HEK293 (cell line): ENCODE results near the gene SLC22A16.
A peak's percentile ranks its signal among the peaks of the same experiment; 100 is the strongest.

Experiments
- CTCF ChIA-PET: fragments of 350-600 bp; formaldehyde crosslinking; extraction: SDS; loops from one replicate; lab custom pipeline; 2021; ENCODE audit warnings: antibody characterized with exemption; lab: Yijun Ruan, JAX
- POLR2A ChIA-PET: fragments of 300-600 bp; formaldehyde crosslinking; extraction: SDS; loops from one replicate; lab custom pipeline; 2020; ENCODE audit warnings: antibody characterized with exemption, inconsistent platforms; lab: Yijun Ruan, JAX
- H3K27ac ChIP-seq: fragments of 200-500 bp; sonication (Bioruptor generic); 2 replicates; pipeline ENCODE4 v1.5.1; 2014; ENCODE audit warnings: low read depth, low read length, control low read depth, inconsistent platforms; ENCODE audit errors: extremely low read depth
- H3K36me3 ChIP-seq, 2 experiments: fragments of 200-500 bp in 1 of 2; sonication (Bioruptor generic) in 1 of 2; 1 replicate in 1 of 2; 2 replicates in 1 of 2; pipeline ENCODE4 v1.5.1; 2014 to 2017; ENCODE audit warnings: inconsistent platforms in 2 of 2, low read length in 2 of 2; ENCODE audit not compliant: control insufficient read depth in 2 of 2, insufficient read depth in 1 of 2
- H3K4me1 ChIP-seq: fragments of 200-500 bp; sonication (Bioruptor generic); 2 replicates; pipeline ENCODE4 v1.5.1; 2014; ENCODE audit warnings: mild to moderate bottlenecking, low read length, inconsistent platforms; ENCODE audit not compliant: control insufficient read depth, insufficient read depth
- H3K4me3 ChIP-seq: 2 replicates; pipeline ENCODE4 v1.5.1; 2011; ENCODE audit warnings: low read depth, mild to moderate bottlenecking, control low read depth, low read length, moderate library complexity
- H3K9me3 ChIP-seq: fragments of 200-500 bp; sonication (Bioruptor generic); 2 replicates; pipeline ENCODE4 v1.5.1; 2014; ENCODE audit warnings: low read depth, low read length, inconsistent platforms; ENCODE audit not compliant: control insufficient read depth, insufficient read depth
- BCL11A ChIP-seq: fragments of 450-650 bp; formaldehyde crosslinking; IDR thresholded peaks from 2 replicates; pipeline ENCODE4 v1.5.1; 2016; ENCODE audit warnings: low read depth, missing biosample characterization, missing genetic modification characterization
- EGR2 ChIP-seq: fragments of 450-650 bp; formaldehyde crosslinking; IDR thresholded peaks from 2 replicates; pipeline ENCODE4 v1.5.1; 2016; ENCODE audit warnings: low read depth, missing biosample characterization, missing genetic modification characterization
- GLI4 ChIP-seq: fragments of 450-650 bp; formaldehyde crosslinking; IDR thresholded peaks from 2 replicates; pipeline ENCODE4 v1.5.1; 2016; ENCODE audit warnings: missing biosample characterization, missing genetic modification characterization
- KLF10 ChIP-seq: fragments of 450-650 bp; IDR thresholded peaks from 2 replicates; pipeline ENCODE4 v1.5.1; 2018; ENCODE audit warnings: missing biosample characterization, mild to moderate bottlenecking, missing genetic modification characterization
- MEIS1 ChIP-seq: sonication (generic); formaldehyde crosslinking; IDR thresholded peaks from 2 replicates; pipeline ENCODE4 v1.8.1; 2022; ENCODE audit warnings: missing genetic modification reagents, mild to moderate bottlenecking, borderline replicate concordance
- ZFHX2 ChIP-seq: fragments of 450-650 bp; formaldehyde crosslinking; conservative IDR thresholded peaks from 2 replicates; pipeline ENCODE4 v1.5.1; 2016; ENCODE audit warnings: missing biosample characterization, missing genetic modification characterization
- ZFP37 ChIP-seq: fragments of 450-650 bp; formaldehyde crosslinking; IDR thresholded peaks from 2 replicates; pipeline ENCODE4 v1.5.1; 2016; ENCODE audit warnings: missing biosample characterization, missing genetic modification characterization
- ZIC2 ChIP-seq: fragments of 450-650 bp; formaldehyde crosslinking; IDR thresholded peaks from 2 replicates; pipeline ENCODE4 v1.5.1; 2016; ENCODE audit warnings: missing biosample characterization, missing genetic modification characterization
- ZNF133 ChIP-seq: fragments of 450-650 bp; formaldehyde crosslinking; IDR thresholded peaks from 2 replicates; pipeline ENCODE4 v1.5.1; 2016; ENCODE audit warnings: missing biosample characterization, missing genetic modification characterization
- ZNF146 ChIP-seq: fragments of 450-650 bp; formaldehyde crosslinking; IDR thresholded peaks from 2 replicates; pipeline ENCODE4 v1.5.1; 2016; ENCODE audit warnings: missing biosample characterization, missing genetic modification characterization
- ZNF148 ChIP-seq: fragments of 450-650 bp; formaldehyde crosslinking; IDR thresholded peaks from 2 replicates; pipeline ENCODE4 v1.5.0; 2017; ENCODE audit warnings: missing biosample characterization, missing genetic modification characterization, borderline replicate concordance
- ZNF221 ChIP-seq: fragments of 450-650 bp; formaldehyde crosslinking; IDR thresholded peaks from 2 replicates; pipeline ENCODE4 v1.5.1; 2017; ENCODE audit warnings: missing biosample characterization, missing genetic modification characterization, borderline replicate concordance
- ZNF23 ChIP-seq: fragments of 450-650 bp; formaldehyde crosslinking; IDR thresholded peaks from 2 replicates; pipeline ENCODE4 v1.5.1; 2016; ENCODE audit warnings: missing biosample characterization, missing genetic modification characterization, borderline replicate concordance
- ZNF292 ChIP-seq: fragments of 450-650 bp; formaldehyde crosslinking; IDR thresholded peaks from 2 replicates; pipeline ENCODE4 v1.5.1; 2016; ENCODE audit warnings: low read depth, missing biosample characterization, missing genetic modification characterization, borderline replicate concordance
- ZNF488 ChIP-seq: fragments of 450-650 bp; formaldehyde crosslinking; IDR thresholded peaks from 2 replicates; pipeline ENCODE4 v1.5.1; 2016; ENCODE audit warnings: missing biosample characterization, missing genetic modification characterization
- ZNF510 ChIP-seq: fragments of 450-650 bp; formaldehyde crosslinking; IDR thresholded peaks from 2 replicates; pipeline ENCODE4 v1.5.1; 2018; ENCODE audit warnings: mild to moderate bottlenecking, missing genetic modification characterization, missing biosample characterization; ENCODE audit not compliant: insufficient replicate concordance
- ZNF558 ChIP-seq: fragments of 450-650 bp; formaldehyde crosslinking; IDR thresholded peaks from 2 replicates; pipeline ENCODE4 v1.5.1; 2016; ENCODE audit warnings: missing biosample characterization, missing genetic modification characterization
- ZNF560 ChIP-seq: fragments of 450-650 bp; formaldehyde crosslinking; IDR thresholded peaks from 2 replicates; pipeline ENCODE4 v1.5.1; 2017; ENCODE audit warnings: missing biosample characterization, missing genetic modification characterization, borderline replicate concordance
- ZNF600 ChIP-seq: fragments of 450-650 bp; formaldehyde crosslinking; IDR thresholded peaks from 2 replicates; pipeline ENCODE4 v1.5.1; 2016; ENCODE audit warnings: missing biosample characterization, missing genetic modification characterization
- ZNF629 ChIP-seq: fragments of 450-650 bp; formaldehyde crosslinking; IDR thresholded peaks from 2 replicates; pipeline ENCODE4 v1.5.1; 2017; ENCODE audit warnings: missing biosample characterization, missing genetic modification characterization
- ZNF777 ChIP-seq: fragments of 450-650 bp; formaldehyde crosslinking; IDR thresholded peaks from 2 replicates; pipeline ENCODE4 v1.5.1; 2017; ENCODE audit warnings: missing biosample characterization, missing genetic modification characterization, borderline replicate concordance
- TF ChIP-seq, protein P1 (sequence below): fragments of 450-650 bp; formaldehyde crosslinking; IDR thresholded peaks from 2 replicates; pipeline ENCODE4 v1.5.1; 2016; ENCODE audit warnings: missing biosample characterization, missing genetic modification characterization, borderline replicate concordance
- TF ChIP-seq, protein P2 (sequence below): fragments of 450-650 bp; formaldehyde crosslinking; IDR thresholded peaks from 2 replicates; pipeline ENCODE4 v1.5.1; 2016; ENCODE audit warnings: missing biosample characterization, missing genetic modification characterization
- TF ChIP-seq, protein P3 (sequence below): fragments of 450-650 bp; formaldehyde crosslinking; IDR thresholded peaks from 2 replicates; pipeline ENCODE4 v1.5.1; 2016; ENCODE audit warnings: missing biosample characterization, missing genetic modification characterization

SLC22A16 gene

GRCh38 chr6:110412360-110412759 lies 64.1 kb downstream of the SLC22A16 start (continued):
- TF ChIP-seq, protein P1, sequence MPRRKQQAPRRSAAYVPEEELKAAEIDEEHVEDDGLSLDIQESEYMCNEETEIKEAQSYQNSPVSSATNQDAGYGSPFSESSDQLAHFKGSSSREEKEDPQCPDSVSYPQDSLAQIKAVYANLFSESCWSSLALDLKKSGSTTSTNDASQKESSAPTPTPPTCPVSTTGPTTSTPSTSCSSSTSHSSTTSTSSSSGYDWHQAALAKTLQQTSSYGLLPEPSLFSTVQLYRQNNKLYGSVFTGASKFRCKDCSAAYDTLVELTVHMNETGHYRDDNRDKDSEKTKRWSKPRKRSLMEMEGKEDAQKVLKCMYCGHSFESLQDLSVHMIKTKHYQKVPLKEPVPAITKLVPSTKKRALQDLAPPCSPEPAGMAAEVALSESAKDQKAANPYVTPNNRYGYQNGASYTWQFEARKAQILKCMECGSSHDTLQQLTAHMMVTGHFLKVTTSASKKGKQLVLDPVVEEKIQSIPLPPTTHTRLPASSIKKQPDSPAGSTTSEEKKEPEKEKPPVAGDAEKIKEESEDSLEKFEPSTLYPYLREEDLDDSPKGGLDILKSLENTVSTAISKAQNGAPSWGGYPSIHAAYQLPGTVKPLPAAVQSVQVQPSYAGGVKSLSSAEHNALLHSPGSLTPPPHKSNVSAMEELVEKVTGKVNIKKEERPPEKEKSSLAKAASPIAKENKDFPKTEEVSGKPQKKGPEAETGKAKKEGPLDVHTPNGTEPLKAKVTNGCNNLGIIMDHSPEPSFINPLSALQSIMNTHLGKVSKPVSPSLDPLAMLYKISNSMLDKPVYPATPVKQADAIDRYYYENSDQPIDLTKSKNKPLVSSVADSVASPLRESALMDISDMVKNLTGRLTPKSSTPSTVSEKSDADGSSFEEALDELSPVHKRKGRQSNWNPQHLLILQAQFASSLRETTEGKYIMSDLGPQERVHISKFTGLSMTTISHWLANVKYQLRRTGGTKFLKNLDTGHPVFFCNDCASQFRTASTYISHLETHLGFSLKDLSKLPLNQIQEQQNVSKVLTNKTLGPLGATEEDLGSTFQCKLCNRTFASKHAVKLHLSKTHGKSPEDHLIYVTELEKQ (tag by site-specific recombination): no peak
- TF ChIP-seq KLF10 (tag by site-specific recombination): no peak
- TF ChIP-seq GLI4: no peak
- no peak for TF ChIP-seq ZNF23 (tag by site-specific recombination)
- no peak for TF ChIP-seq ZNF133
- no peak for TF ChIP-seq ZNF488 (tag by site-specific recombination)

DNA sequence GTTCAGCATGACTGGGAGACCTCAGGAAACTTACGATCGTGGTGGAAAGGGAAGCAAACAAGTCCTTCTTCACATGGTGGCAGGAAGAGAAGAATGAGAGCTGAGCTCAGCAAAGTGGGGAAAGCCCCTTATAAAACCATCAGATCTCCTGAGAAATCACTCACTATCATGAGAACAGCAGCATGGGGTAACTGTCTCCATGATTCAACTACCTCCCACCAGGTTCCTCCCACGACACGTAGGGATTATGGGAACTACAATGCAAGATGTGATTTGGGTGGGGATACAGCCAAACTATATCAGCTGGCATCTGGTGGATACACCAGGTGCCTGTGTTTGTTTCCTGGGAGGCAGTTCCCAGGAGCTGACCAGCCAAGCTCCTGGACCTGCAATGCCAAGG lies 65.9 kb downstream of the SLC22A16 start:
- no peaks in the 10 kb centered on the region for H3K9me3 ChIP-seq
- H3K36me3 ChIP-seq: no peaks in the 10 kb centered on the region
- ChIA-PET CTCF (interaction anchor here (0.7 kb wide), 1 partner anchor 540 kb away, joined by 3 read pairs; no protein-coding TSS in a partner anchor), POLR2A (no interaction called here)
- H3K27ac ChIP-seq: no peak overlapping the region
- no peaks in the 10 kb centered on the region for H3K4me1 ChIP-seq
- TF ChIP-seq EGR2 (tag by site-specific recombination) (0 out of 2 replicates have a peak, but pooled peaks have one; percentile 15), ZNF629 (tag by site-specific recombination) (no peak), ZFHX2 (tag by site-specific recombination) (peak; percentile 63), ZIC2 (tag by site-specific recombination) (0 out of 2 replicates have a peak, but pooled peaks have one; percentile 22)
- no peak overlapping the region for H3K4me3 ChIP-seq

GRCh38 chr6:110409794-110410193 lies 66.6 kb downstream of the SLC22A16 start:
- CTCF ChIA-PET: interaction anchor here (0.6 kb wide), 1 partner anchor 422 kb away, joined by 4 read pairs; no protein-coding TSS in a partner anchor
- H3K36me3 ChIP-seq: no peaks in the 10 kb centered on the region
- TF ChIP-seq ZFP37 (tag by site-specific recombination) (no peak), ZNF148 (tag by site-specific recombination) (no peak), MEIS1 (CRISPR knock-in tag) (no peak), ZNF510 (tag by site-specific recombination) (no peak), ZNF560 (tag by site-specific recombination) (no peak), ZNF292 (tag by site-specific recombination) (no peak), ZNF777 (no peak), ZNF146 (tag by site-specific recombination) (no peak), KLF10 (tag by site-specific recombination) (no peak), ZNF221 (tag by site-specific recombination) (no peak), ZNF558 (tag by site-specific recombination) (no peak), BCL11A (no peak), ZIC2 (tag by site-specific recombination) (no peak), ZNF600 (tag by site-specific recombination) (no peak)
- TF ChIP-seq, protein P2, sequence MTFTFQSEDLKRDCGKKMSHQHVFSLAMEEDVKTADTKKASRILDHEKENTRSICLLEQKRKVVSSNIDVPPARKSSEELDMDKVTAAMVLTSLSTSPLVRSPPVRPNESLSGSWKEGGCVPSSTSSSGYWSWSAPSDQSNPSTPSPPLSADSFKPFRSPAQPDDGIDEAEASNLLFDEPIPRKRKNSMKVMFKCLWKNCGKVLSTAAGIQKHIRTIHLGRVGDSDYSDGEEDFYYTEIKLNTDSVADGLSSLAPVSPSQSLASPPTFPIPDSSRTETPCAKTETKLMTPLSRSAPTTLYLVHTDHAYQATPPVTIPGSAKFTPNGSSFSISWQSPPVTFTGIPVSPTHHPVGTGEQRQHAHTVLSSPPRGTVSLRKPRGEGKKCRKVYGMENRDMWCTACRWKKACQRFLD: no peak
- TF ChIP-seq, protein P3, sequence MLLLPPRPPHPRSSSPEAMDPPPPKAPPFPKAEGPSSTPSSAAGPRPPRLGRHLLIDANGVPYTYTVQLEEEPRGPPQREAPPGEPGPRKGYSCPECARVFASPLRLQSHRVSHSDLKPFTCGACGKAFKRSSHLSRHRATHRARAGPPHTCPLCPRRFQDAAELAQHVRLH: no peak

More at GRCh38 chr6:110409794-110410193, 66.6 kb downstream of the SLC22A16 start:
- POLR2A ChIA-PET: no interaction called here
- no peak overlapping the region for H3K27ac ChIP-seq
- no peaks in the 10 kb centered on the region for H3K4me1 ChIP-seq
- no peaks in the 10 kb centered on the region for H3K9me3 ChIP-seq
- H3K4me3 ChIP-seq: no peak overlapping the region
